Breast epithelium (tissue), 4 donors: Measurements from ENCODE around the gene FLT4. TPM values are rescaled to one million over a fixed set of nuclear protein-coding genes. Genes with fewer than 3 reads are reported as not detected.
A peak's percentile ranks its signal among the peaks of the same experiment; 100 is the strongest.

Source experiments
- DNase-seq, 2 donors: peaks; one replicate each; pipeline ENCODE4 v3.0.0-alpha.2; 2019; ENCODE audit warnings: low spot score in 2 of 2
- H3K27ac ChIP-seq, 2 donors: fragments of 200-600 bp; sonication (generic) in 1 of 2; one replicate each; pipeline ENCODE4 v1.5.1; 2016 to 2019; ENCODE audit warnings: mild to moderate bottlenecking in 1 of 2
- H3K27me3 ChIP-seq, 2 donors: fragments of 200-600 bp; sonication (generic) in 1 of 2; one replicate each; pipeline versions ENCODE4 v1.5.1 to v1.6.0; 2017 to 2019; ENCODE audit warnings: control low read depth in 1 of 2, mild to moderate bottlenecking in 1 of 2
- H3K36me3 ChIP-seq: fragments of 200-600 bp; one replicate; pipeline ENCODE4 v1.5.1; 2019
- H3K4me1 ChIP-seq, 2 donors: fragments of 200-600 bp; sonication (generic); one replicate each; pipeline ENCODE4 v1.5.1; 2016 to 2019; ENCODE audit warnings: control low read depth in 1 of 2
- H3K4me3 ChIP-seq, 3 donors: fragments of 200-600 bp; sonication (generic); 1 replicate in 2 of 3; 2 replicates in 1 of 3; pipeline ENCODE4 v1.5.1; 2016 to 2019; ENCODE audit warnings: mild to moderate bottlenecking in 3 of 3, moderate library complexity in 2 of 3
- H3K9me3 ChIP-seq, 2 donors: fragments of 200-600 bp; sonication (generic) in 1 of 2; one replicate each; pipeline ENCODE4 v1.5.1; 2016 to 2019; ENCODE audit warnings: control low read depth in 1 of 2
- POLR2A ChIP-seq: fragments of 450-650 bp; IDR thresholded peaks from one replicate; pipeline ENCODE4 v1.6.1; 2016; ENCODE audit warnings: antibody characterized with exemption, mild to moderate bottlenecking, moderate library complexity
- POLR2AphosphoS5 ChIP-seq, 3 donors: sonication (generic); formaldehyde crosslinking; IDR thresholded peaks; one replicate each; pipeline ENCODE4 v1.6.1; 2017; ENCODE audit warnings: antibody characterized with exemption in 3 of 3
- intact Hi-C: fragments of 100-400 bp; cut with DNase I; formaldehyde crosslinking; loops from one replicate; pipeline ENCODE4 v1.15.1; 2023; ENCODE audit warnings: low total_unique reads
- total RNA-seq, 3 donors: library from RNA; depleted of rRNA; stranded (reverse); fragments of >200 nt; gene quantifications; one replicate each; pipeline ENCODE4 v1.1.0, GENCODE V29; 2016
- TF ChIP-seq, protein P1 (sequence below), 3 donors: fragments of 450-650 bp; IDR thresholded peaks; one replicate each; pipeline ENCODE4 v1.5.1; 2016 to 2017; ENCODE audit warnings: antibody characterized with exemption in 3 of 3, mild to moderate bottlenecking in 3 of 3, moderate library complexity in 3 of 3

The FLT4 gene
- total RNA-seq, 3 donors from 2014 or later: 4.3 to 35.7 (median 7.9) TPM

DNA sequence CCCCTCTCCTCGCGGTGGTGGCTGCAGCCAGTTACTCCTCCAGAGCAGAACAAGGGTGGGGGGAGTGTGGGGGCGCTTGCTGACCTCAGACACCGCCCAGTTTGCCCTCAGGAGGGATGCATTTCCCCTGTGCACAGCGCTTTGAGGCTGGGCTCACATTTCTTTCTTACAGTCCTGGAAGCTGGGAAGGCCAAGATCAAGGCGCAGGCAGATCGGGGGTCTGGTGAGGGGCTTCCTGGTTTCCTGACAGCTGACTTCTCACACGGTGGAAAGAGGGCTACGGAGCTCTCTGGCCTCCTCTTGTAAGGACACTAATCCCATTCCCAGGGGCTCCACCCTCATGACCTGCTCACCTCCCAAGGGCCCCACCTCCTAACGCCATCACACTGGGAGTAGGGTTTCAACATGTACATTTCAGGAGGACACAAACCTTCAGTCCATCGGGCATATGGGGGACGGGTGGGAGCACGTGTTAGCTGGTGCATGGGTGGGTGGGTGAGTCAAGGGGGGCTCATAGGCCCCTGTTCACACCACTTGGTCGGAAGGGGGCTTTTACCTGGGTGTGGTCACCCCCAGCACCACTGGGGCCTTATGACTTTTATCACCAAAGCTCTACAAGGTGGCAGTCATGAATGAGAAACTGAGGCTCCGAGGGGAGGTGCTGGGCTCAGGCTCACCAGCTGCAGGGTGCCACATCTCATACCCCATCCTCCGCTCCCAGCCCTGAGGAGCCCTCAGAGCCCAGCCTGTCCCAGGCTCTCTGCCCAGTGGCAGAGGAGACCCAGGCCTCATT is 50.4 kb downstream of the FLT4 start:
- TF ChIP-seq, protein P1, sequence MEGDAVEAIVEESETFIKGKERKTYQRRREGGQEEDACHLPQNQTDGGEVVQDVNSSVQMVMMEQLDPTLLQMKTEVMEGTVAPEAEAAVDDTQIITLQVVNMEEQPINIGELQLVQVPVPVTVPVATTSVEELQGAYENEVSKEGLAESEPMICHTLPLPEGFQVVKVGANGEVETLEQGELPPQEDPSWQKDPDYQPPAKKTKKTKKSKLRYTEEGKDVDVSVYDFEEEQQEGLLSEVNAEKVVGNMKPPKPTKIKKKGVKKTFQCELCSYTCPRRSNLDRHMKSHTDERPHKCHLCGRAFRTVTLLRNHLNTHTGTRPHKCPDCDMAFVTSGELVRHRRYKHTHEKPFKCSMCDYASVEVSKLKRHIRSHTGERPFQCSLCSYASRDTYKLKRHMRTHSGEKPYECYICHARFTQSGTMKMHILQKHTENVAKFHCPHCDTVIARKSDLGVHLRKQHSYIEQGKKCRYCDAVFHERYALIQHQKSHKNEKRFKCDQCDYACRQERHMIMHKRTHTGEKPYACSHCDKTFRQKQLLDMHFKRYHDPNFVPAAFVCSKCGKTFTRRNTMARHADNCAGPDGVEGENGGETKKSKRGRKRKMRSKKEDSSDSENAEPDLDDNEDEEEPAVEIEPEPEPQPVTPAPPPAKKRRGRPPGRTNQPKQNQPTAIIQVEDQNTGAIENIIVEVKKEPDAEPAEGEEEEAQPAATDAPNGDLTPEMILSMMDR (IDR thresholded peaks at IDR 0.05): no peak
- TF ChIP-seq POLR2AphosphoS5 (IDR thresholded peaks at IDR 0.05) (no peak), POLR2A (no peak)
- H3K4me3 ChIP-seq: no peak overlapping the region
- no peaks in the 10 kb centered on the region for H3K36me3 ChIP-seq
- no peaks in the 10 kb centered on the region for H3K9me3 ChIP-seq
- intact Hi-C loops: no loop called here
- H3K27me3 ChIP-seq: no peaks in the 10 kb centered on the region
- H3K4me1 ChIP-seq: no peaks in the 10 kb centered on the region
- peak in 1 of 2 donors; percentile 44 for DNase-seq
- H3K27ac ChIP-seq: no peak overlapping the region

DNA sequence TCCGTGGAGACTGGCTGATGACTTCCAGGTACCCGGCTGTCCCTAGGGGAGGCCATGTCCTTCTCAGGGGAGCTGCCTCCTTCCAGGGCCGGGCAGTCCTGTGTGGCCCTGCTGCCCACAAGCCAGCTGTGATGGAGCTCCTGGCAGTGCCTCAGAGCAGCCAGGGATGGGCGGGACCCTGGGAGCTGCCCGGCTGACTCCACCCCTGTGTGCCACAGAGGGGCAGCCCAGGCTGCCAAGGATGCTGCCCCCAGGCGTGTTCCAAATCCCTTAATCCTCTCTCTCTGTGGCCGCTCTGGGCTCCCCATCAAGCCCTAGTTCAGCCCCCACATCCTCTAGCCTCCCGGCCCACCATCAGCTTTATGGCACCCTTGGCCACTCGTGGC is 51.1 kb downstream of the FLT4 start:
- Histone ChIP-seq H3K27me3 (no peaks in the 10 kb centered on the region), H3K4me1 (no peaks in the 10 kb centered on the region), H3K9me3 (no peaks in the 10 kb centered on the region), H3K36me3 (no peaks in the 10 kb centered on the region), H3K27ac (no peak overlapping the region), H3K4me3 (no peak overlapping the region)
- intact Hi-C loops: no loop called here
- peak in 1 of 2 donors; percentile 40 for DNase-seq
- TF ChIP-seq, protein P1 (IDR thresholded peaks at IDR 0.05): no peak
- no peak for TF ChIP-seq POLR2AphosphoS5 (IDR thresholded peaks at IDR 0.05)
- no peak for TF ChIP-seq POLR2A

DNA sequence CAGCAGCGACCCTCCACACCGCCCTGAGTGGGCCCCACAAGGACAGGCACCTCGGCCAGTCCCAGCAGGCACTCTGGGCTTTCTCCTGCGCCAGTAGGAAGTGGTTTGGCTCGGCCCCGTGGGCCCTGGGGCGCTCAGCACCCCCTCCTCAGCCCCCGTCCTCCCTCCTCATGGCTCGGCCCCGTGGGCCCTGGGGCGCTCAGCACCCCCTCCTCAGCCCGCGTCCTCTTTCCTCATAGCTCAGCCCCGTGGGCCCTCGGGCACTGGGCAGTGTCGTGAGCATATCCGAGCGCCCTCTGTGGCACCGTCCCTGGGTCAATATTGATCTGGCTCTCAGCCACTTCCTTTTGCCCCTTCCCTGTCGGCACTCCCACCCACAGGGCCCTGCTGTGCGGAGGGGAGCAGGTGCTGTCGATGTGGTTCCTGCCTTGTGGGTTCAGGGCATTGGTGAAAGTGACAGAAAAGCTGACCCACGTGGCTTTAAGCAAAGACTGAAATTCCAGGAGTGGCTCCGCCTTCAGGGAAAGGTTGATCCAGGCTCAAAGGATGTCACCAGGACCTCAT is 52.6 kb downstream of the FLT4 start:
- peak; percentile 32 to 71 for DNase-seq
- intact Hi-C loops: no loop called here
- Histone ChIP-seq H3K36me3 (no peaks in the 10 kb centered on the region), H3K9me3 (no peaks in the 10 kb centered on the region), H3K27ac (peak overlapping the region; percentile 4 to 67), H3K4me3 (no peak overlapping the region), H3K27me3 (no peaks in the 10 kb centered on the region), H3K4me1 (no peaks in the 10 kb centered on the region)
- TF ChIP-seq, protein P1 (IDR thresholded peaks at IDR 0.05): no peak
- peak in 1 of 3 donors; percentile 25 for TF ChIP-seq POLR2AphosphoS5 (IDR thresholded peaks at IDR 0.05)

DNA sequence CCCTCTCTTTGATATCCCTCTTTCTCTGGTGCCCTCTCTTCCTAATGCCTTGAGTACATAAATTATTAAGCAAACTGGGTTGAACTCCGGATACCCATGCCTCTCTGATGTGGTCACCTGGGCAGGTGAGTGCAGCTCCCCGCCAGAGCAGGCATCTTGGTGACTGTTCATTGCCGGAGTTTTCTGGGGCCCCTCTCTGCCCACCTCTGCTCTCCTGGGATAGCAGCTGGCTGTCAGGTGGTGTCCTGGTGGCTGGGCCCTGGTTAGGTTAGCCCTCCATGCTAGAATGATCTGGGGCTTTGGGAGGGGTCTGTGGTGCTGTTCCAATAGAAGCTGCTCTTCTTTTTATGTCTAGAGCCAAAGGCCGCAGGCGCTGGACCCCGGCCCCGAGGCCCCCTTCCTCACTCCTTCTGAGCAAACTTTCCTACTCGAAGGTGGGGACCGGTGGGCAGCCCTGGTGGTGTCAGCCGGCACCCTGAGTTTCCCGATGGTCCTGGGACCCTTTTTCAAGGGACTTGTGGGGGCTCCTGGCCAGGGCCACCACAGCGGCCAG is 53.2 kb downstream of the FLT4 start:
- intact Hi-C loops: no loop called here
- Histone ChIP-seq H3K9me3 (no peaks in the 10 kb centered on the region), H3K4me1 (peaks cover 0 to 2% of the 10 kb centered on the region in 2 donors), H3K27ac (peak overlapping the region; percentile 4 to 67), H3K27me3 (peaks cover 0 to 4% of the 10 kb centered on the region in 2 donors), H3K36me3 (no peaks in the 10 kb centered on the region), H3K4me3 (no peak overlapping the region)
- TF ChIP-seq, protein P1 (IDR thresholded peaks at IDR 0.05): no peak
- no peak for TF ChIP-seq POLR2A
- TF ChIP-seq POLR2AphosphoS5 (IDR thresholded peaks at IDR 0.05): no peak
- peak in 1 of 2 donors; percentile 51 for DNase-seq
